Liver (tissue), 3 donors: Measurements from ENCODE around the gene BARX1.

ENCODE experiments used
- CTCF ChIP-seq: fragments of 150-350 bp; IDR thresholded peaks from 2 replicates; pipeline ENCODE4 v1.5.1; 2017; ENCODE audit warnings: improper control_type of control experiment, low read depth, low read length; ENCODE audit not compliant: missing input control
- FOXA2 ChIP-seq: IDR thresholded peaks from 2 replicates; pipeline ENCODE4 v1.6.1; 2016; ENCODE audit warnings: antibody characterized with exemption
- GABPA ChIP-seq, 2 donors: IDR thresholded peaks in 1 of 2; conservative IDR thresholded peaks in 1 of 2; 2 replicates each; pipeline ENCODE4 v1.6.1; 2016; ENCODE audit warnings: antibody characterized with exemption in 2 of 2, mild to moderate bottlenecking in 1 of 2, moderate library complexity in 1 of 2
- RAD21 ChIP-seq, 2 donors: IDR thresholded peaks; 2 replicates each; pipeline ENCODE4 v1.6.1; 2016; ENCODE audit warnings: antibody characterized with exemption in 2 of 2, mild to moderate bottlenecking in 2 of 2
- SP1 ChIP-seq: IDR thresholded peaks from 2 replicates; pipeline ENCODE4 v1.6.1; 2018; ENCODE audit warnings: antibody characterized with exemption, mild to moderate bottlenecking
- TAF1 ChIP-seq: conservative IDR thresholded peaks from 2 replicates; pipeline ENCODE4 v1.6.1; 2016; ENCODE audit warnings: antibody characterized with exemption, mild to moderate bottlenecking
- TF ChIP-seq, protein P1 (sequence below): IDR thresholded peaks from 2 replicates; pipeline ENCODE4 v1.6.1; 2016; ENCODE audit warnings: antibody characterized with exemption
- donor health status: healthy.
- donor health status: healthy.

GRCh38 chr9:93911801-93912554 is 43.2 kb downstream of the BARX1 start:
- TF ChIP-seq FOXA2 (no peak), CTCF (no peak), RAD21 (IDR thresholded peaks at IDR 0.05) (no peak), TAF1 (no peak), GABPA (IDR thresholded peaks at IDR 0.05 in 1 of 2, conservative IDR thresholded peaks at IDR 0.05 in 1 of 2) (no peak), SP1 (no peak)
- TF ChIP-seq, protein P1, sequence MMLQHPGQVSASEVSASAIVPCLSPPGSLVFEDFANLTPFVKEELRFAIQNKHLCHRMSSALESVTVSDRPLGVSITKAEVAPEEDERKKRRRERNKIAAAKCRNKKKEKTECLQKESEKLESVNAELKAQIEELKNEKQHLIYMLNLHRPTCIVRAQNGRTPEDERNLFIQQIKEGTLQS = no peak
